ENCODE measurements around the gene KCNG4. TPM values are rescaled to one million over a fixed set of nuclear protein-coding genes. Genes with fewer than 3 reads are reported as not detected.

KCNG4 gene
- total and polyA plus RNA-seq, 2 of the 8 experiments (the other 6 are each of a cell fraction or from before 2014, with no cell fraction given) = not detected

DNA sequence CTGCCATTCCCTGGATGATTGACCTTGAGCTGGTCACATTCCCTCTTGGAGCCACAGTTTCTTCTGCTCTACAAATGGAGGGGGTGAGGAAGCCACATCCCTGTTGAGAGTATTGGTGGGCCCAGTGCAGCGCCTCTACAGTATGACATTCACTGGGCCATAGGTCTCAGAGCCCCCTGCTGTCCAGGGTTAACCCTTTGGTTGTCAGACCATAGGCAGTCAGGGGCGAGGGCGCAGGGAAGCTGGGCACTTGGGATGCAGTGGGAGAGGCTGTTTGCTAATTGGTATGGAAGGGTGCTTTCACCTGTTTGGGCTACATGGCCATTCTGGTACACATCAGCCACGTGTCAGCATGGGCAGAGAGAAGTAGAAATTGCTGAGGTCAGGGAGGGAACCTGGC is 27.6 kb upstream of the KCNG4 start:
- whole genome bisulfite sequencing, 2 experiments (ENCODE audit: extremely low coverage in 1 of 2, insufficient coverage in 1 of 2, insufficient read length in 1 of 2, insufficient replicate concordance in 2 of 2, low coverage in 1 of 2, low lambda C conversion rate in 2 of 2, missing lambda C conversion rate in 1 of 2) = 77% methylated on average over 4 of the region's 4 CpGs; no CpG with 5 or more reads in 1 of the 2 experiments
- no peaks in the 10 kb centered on the region for H3K79me2 ChIP-seq (ENCODE audit: control insufficient read depth in 1 of 2, insufficient read depth in 2 of 2, low read length in 2 of 2)
- H2AFZ ChIP-seq (ENCODE audit: low read length) = no peak overlapping the region
- H4K8ac ChIP-seq (ENCODE audit: extremely low read depth, insufficient read depth, low read length) = no peak overlapping the region
- H3K14ac ChIP-seq (ENCODE audit: insufficient read length) = no peak overlapping the region
- no peak for TF ChIP-seq GTF2F1 (IDR thresholded peaks at IDR 0.05; ENCODE audit: borderline replicate concordance, low read depth, low read length)
- TF ChIP-seq, protein P1, sequence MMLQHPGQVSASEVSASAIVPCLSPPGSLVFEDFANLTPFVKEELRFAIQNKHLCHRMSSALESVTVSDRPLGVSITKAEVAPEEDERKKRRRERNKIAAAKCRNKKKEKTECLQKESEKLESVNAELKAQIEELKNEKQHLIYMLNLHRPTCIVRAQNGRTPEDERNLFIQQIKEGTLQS (IDR thresholded peaks at IDR 0.05; ENCODE audit: insufficient read depth, low read depth, low read length) = no peak
- TF ChIP-seq POU5F1 (IDR thresholded peaks at IDR 0.05; ENCODE audit: low read depth, low read length) = no peak
- no peak for TF ChIP-seq SIRT6 (IDR thresholded peaks at IDR 0.05; ENCODE audit: low read length)
- TF ChIP-seq RXRA (IDR thresholded peaks at IDR 0.05; ENCODE audit: insufficient read depth, low read depth, low read length) = no peak
- no peak for TF ChIP-seq PHF8 (conservative IDR thresholded peaks at IDR 0.05; ENCODE audit: low read depth, low read length)
- no peak for TF ChIP-seq GABPA (IDR thresholded peaks at IDR 0.05; ENCODE audit: borderline replicate concordance, insufficient read depth, low read length)
- no peak overlapping the region for H2AK5ac ChIP-seq (ENCODE audit: low read depth, low read length)
- H2BK120ac ChIP-seq (replicated peaks; ENCODE audit: low read depth, low read length) = no peak overlapping the region
- H3K27me3 ChIP-seq (replicated peaks in 1 of 4; ENCODE audit: control insufficient read depth in 3 of 4, extremely low read depth in 1 of 4, insufficient read depth in 3 of 4, low read length in 3 of 4) = peaks cover 0 to 3% (median 0%) of the 10 kb centered on the region in 4 experiments; a peak in 1 of 7 replicates
- H4K20me1 ChIP-seq (replicated peaks in 1 of 2; ENCODE audit: control insufficient read depth in 1 of 2, insufficient read depth in 2 of 2, low read length in 2 of 2) = no peaks in the 10 kb centered on the region
- no peaks in the 10 kb centered on the region for H3K79me1 ChIP-seq (ENCODE audit: low read depth, low read length)
- no peak overlapping the region for H3K4ac ChIP-seq (replicated peaks; ENCODE audit: insufficient read length, low read depth, low read length)
- H3K9ac ChIP-seq (replicated peaks in 1 of 4; ENCODE audit: extremely low read depth in 1 of 4, low read depth in 3 of 4, low read length in 3 of 4) = no peak overlapping the region
- H3K23me2 ChIP-seq (ENCODE audit: low read depth, low read length) = peaks cover 3% of the 10 kb centered on the region; the same call in 1 of the 2 replicates
- ChIA-PET CTCF (ENCODE audit: partially characterized antibody) (interaction anchor here (1.0 to 3.3 kb wide), 7 partner anchors 9 to 1153 kb away, joined by 3 to 16 read pairs (median 4); no protein-coding TSS in a partner anchor), POLR2A (ENCODE audit: partially characterized antibody) (no interaction called here)
- no peak for FAIRE-seq
- H3K4me1 ChIP-seq (replicated peaks in 1 of 4; ENCODE audit: control insufficient read depth in 3 of 4, insufficient read depth in 4 of 4, low read length in 3 of 4) = peaks cover 0 to 2% (median 0%) of the 10 kb centered on the region in 4 experiments; a peak in 2 of 7 replicates
- H3K4me2 ChIP-seq (ENCODE audit: insufficient read depth in 1 of 2, low read depth in 2 of 2, low read length in 2 of 2) = peak overlapping the region in 1 of 2 experiments; percentile 43; a peak in 1 of 4 replicates
- H3K36me3 ChIP-seq (ENCODE audit: control insufficient read depth in 2 of 4, insufficient read depth in 4 of 4, low read length in 3 of 4) = no peaks in the 10 kb centered on the region
- H3K56ac ChIP-seq (replicated peaks; ENCODE audit: insufficient read length, low read depth, low read length) = no peak overlapping the region
- no peak overlapping the region for H2BK5ac ChIP-seq (ENCODE audit: low read depth, low read length)
- H4K5ac ChIP-seq (ENCODE audit: insufficient read length, low read depth, low read length) = no peak overlapping the region
- H3K18ac ChIP-seq (ENCODE audit: extremely low read depth, low read length) = no peak overlapping the region
- no peak overlapping the region for H2BK20ac ChIP-seq (ENCODE audit: low read length)
- H3K27ac ChIP-seq (ENCODE audit: low read depth, low read length) = no peak overlapping the region
- H2BK15ac ChIP-seq (ENCODE audit: low read length) = no peak overlapping the region
- DNase-seq (ENCODE audit: low read depth in 1 of 2, low spot score in 2 of 2) = no peak
- no peaks in the 10 kb centered on the region for H3K9me3 ChIP-seq (ENCODE audit: insufficient read depth in 2 of 2, low read depth in 1 of 2, low read length in 1 of 2)
- no peak overlapping the region for H2BK12ac ChIP-seq (ENCODE audit: low read depth, low read length)
- no peak overlapping the region for H3K23ac ChIP-seq (ENCODE audit: insufficient read length)
- no peak overlapping the region for H3K4me3 ChIP-seq (ENCODE audit: extremely low read depth in 1 of 4, insufficient read depth in 2 of 4, low read depth in 3 of 4, low read length in 4 of 4)
- H4K91ac ChIP-seq (replicated peaks; ENCODE audit: insufficient read length, low read length) = no peak overlapping the region

All from H1 (cell line).